Measurements from ENCODE around the gene FGB.

The FGB gene

DNA sequence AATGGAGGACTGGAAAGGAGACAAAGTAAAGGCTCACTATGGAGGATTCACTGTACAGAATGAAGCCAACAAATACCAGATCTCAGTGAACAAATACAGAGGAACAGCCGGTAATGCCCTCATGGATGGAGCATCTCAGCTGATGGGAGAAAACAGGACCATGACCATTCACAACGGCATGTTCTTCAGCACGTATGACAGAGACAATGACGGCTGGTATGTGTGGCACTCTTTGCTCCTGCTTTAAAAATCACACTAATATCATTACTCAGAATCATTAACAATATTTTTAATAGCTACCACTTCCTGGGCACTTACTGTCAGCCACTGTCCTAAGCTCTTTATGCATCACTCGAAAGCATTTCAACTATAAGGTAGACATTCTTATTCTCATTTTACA lies 6.8 kb downstream of the FGB start:
- TF ChIP-seq POLR2A (IDR thresholded peaks at IDR 0.05; ENCODE audit: extremely low read depth, insufficient read length) (no peak), MYC (IDR thresholded peaks at IDR 0.05; ENCODE audit: low read depth, low read length) (no peak)
- TF ChIP-seq, protein P1, sequence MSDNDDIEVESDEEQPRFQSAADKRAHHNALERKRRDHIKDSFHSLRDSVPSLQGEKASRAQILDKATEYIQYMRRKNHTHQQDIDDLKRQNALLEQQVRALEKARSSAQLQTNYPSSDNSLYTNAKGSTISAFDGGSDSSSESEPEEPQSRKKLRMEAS (IDR thresholded peaks at IDR 0.05; ENCODE audit: low read depth, low read length): no peak
- TF ChIP-seq, protein P2, sequence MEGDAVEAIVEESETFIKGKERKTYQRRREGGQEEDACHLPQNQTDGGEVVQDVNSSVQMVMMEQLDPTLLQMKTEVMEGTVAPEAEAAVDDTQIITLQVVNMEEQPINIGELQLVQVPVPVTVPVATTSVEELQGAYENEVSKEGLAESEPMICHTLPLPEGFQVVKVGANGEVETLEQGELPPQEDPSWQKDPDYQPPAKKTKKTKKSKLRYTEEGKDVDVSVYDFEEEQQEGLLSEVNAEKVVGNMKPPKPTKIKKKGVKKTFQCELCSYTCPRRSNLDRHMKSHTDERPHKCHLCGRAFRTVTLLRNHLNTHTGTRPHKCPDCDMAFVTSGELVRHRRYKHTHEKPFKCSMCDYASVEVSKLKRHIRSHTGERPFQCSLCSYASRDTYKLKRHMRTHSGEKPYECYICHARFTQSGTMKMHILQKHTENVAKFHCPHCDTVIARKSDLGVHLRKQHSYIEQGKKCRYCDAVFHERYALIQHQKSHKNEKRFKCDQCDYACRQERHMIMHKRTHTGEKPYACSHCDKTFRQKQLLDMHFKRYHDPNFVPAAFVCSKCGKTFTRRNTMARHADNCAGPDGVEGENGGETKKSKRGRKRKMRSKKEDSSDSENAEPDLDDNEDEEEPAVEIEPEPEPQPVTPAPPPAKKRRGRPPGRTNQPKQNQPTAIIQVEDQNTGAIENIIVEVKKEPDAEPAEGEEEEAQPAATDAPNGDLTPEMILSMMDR (IDR thresholded peaks at IDR 0.05; ENCODE audit: low read depth, low read length): no peak
- no peak for DNase-seq (ENCODE audit: low read depth)
- no peak overlapping the region for H3K4me3 ChIP-seq (ENCODE audit: low read depth, low read length)

DNA sequence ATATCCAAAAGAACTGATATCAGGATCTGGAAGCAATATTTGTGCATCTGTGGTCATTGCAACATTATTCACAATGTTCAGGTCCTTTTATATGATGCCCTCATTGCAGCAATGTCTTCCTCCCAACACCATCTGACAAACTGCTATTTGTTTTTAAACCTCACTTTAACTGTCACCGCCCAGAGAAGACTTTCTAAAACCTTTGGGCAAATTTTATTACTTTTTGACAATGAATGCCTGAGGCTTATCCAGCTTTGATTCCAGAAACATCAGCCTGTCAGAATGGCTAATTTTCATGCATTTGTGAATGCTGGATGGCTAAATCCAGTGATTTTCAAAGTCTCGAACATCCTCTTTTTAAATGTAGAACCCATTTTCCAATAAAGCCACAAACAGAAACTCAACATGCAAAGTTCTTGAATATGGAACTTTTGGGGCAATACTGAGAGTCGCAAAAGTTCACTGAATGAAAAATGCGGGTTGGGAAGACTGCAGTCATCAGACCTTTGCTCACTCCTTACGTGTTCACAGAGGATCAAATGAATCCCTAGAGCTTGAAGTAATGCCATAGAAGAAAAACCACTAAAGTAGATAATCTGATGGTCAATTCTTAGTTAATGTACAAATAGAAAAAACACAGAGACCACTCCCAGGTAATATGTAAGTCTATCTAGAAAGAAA lies 10.5 kb downstream of the FGB start:
- H3K4me3 ChIP-seq (ENCODE audit: low read depth, low read length): no peak overlapping the region
- TF ChIP-seq POLR2A (IDR thresholded peaks at IDR 0.05; ENCODE audit: extremely low read depth, insufficient read length) (no peak), MYC (IDR thresholded peaks at IDR 0.05; ENCODE audit: low read depth, low read length) (no peak)
- TF ChIP-seq, protein P1 (IDR thresholded peaks at IDR 0.05; ENCODE audit: low read depth, low read length): no peak
- TF ChIP-seq, protein P2 (IDR thresholded peaks at IDR 0.05; ENCODE audit: low read depth, low read length): no peak
- no peak for DNase-seq (ENCODE audit: low read depth)

DNA sequence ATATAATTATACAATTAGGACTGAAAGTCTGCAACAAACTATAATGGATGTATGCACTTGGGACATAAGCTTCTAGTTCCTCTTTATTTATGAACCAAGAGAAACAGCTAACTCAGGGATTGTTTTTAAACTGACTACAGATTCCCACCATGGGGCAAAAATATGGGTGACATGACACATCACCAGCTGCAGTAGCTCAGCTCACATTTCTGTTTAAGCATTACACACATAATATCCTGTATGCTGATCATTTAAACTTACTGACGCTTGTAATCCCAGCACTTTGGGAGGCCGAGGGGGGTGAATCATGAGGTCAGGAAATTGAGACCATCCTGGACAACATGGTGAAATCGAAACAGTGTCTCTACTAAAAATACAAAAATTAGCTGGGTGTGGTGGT lies 11.5 kb downstream of the FGB start:
- TF ChIP-seq POLR2A (IDR thresholded peaks at IDR 0.05; ENCODE audit: extremely low read depth, insufficient read length) (no peak), MYC (IDR thresholded peaks at IDR 0.05; ENCODE audit: low read depth, low read length) (no peak)
- TF ChIP-seq, protein P2 (IDR thresholded peaks at IDR 0.05; ENCODE audit: low read depth, low read length): no peak
- TF ChIP-seq, protein P1 (IDR thresholded peaks at IDR 0.05; ENCODE audit: low read depth, low read length): no peak
- DNase-seq (ENCODE audit: low read depth): no peak

DNA sequence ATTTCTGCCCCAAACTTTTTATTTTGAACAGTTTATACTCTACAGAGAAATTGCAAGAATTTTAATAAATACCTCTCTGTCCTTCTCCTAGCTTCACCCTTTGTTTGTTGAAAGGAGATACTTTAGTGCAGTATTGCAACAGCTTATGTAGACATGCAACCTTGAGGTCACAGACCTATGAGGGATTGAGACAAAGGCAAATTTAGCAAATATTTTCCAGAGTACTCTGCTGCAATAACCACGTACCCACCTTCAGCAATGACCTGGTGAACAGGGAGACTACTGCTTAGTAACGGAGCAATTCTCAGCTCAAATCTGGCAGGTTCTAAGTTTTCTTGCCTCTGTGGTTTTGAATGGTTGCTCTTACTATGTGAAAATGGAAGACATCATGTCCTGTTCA lies 14.5 kb downstream of the FGB start:
- H3K4me3 ChIP-seq (ENCODE audit: low read depth, low read length): no peak overlapping the region
- DNase-seq (ENCODE audit: low read depth): no peak
- no peak for TF ChIP-seq POLR2A (IDR thresholded peaks at IDR 0.05; ENCODE audit: extremely low read depth, insufficient read length)
- TF ChIP-seq, protein P1 (IDR thresholded peaks at IDR 0.05; ENCODE audit: low read depth, low read length): no peak
- TF ChIP-seq MYC (IDR thresholded peaks at IDR 0.05; ENCODE audit: low read depth, low read length): no peak
- TF ChIP-seq, protein P2 (IDR thresholded peaks at IDR 0.05; ENCODE audit: low read depth, low read length): no peak

More for the DNA sequence above, 11.5 kb downstream of the FGB start:
- H3K4me3 ChIP-seq (ENCODE audit: low read depth, low read length): no peak overlapping the region

DNA sequence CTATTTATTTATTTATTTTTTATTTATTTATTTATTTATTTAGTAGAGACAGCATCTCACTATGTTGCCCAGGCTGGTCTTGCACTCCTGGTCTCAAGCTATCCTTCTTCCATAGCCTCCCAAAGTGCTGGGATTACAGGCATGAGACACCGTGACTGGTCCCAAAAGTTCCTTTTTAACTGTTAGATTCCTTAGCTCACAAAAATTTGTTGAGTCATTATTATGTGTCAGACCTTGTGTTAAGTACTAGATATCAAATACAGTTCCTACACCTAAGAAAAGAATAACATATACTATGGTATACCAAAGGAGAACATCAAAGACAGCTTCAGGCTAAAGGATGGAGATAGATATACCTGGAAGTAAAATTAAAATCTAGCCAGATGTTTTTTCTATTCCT lies 16.1 kb downstream of the FGB start:
- H3K4me3 ChIP-seq (ENCODE audit: low read depth, low read length): no peak overlapping the region
- no peak for DNase-seq (ENCODE audit: low read depth)
- TF ChIP-seq POLR2A (IDR thresholded peaks at IDR 0.05; ENCODE audit: extremely low read depth, insufficient read length): no peak
- TF ChIP-seq, protein P2 (IDR thresholded peaks at IDR 0.05; ENCODE audit: low read depth, low read length): no peak
- no peak for TF ChIP-seq MYC (IDR thresholded peaks at IDR 0.05; ENCODE audit: low read depth, low read length)
- TF ChIP-seq, protein P1 (IDR thresholded peaks at IDR 0.05; ENCODE audit: low read depth, low read length): no peak
